Fibroblast of peridontal ligament (primary cell): ENCODE measurements around the gene HMGCLL1.

ENCODE experiments used
- DNase-seq: peaks from one replicate; pipeline ENCODE4 v3.0.0-alpha.2; 2010; ENCODE audit errors: extremely low read depth

The HMGCLL1 gene

DNA sequence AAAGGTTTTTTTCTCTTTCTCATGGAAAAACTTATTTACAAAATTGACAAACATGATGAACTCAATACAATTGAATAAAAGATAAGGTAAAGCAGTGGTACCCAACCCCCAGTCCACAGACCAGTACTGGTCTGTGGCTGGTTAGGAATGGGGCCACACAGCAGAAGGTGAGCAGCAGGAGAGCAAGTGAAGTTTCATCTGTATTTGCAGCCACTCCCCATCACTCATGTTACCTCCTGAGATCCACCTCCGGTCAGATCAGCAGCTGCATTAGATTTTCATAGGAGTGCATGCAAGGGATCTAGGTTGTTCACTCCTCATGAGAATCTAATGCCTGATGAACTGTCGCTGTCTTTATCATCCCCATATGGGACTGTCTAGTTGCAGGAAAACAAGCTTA lies 47.5 kb downstream of the HMGCLL1 start:
- no peak for DNase-seq

DNA sequence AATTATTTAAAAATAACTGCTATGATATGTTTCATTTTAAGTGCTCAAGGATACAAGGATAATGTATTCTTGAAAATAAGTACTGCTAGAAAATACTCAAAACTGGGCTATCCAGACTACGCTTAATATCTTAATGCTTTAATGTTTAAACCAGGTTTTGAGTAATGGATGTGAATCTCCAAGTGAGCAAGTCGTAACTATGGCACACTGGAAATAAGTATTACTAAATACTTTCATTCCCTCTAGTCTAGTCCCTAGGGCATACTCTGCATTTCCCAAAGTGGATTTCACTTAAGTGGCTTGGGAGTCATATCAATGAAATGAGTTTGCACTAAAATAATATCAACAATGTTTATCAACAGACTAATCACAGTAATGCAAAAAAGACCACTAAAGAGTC lies 48.1 kb downstream of the HMGCLL1 start:
- no peak for DNase-seq

DNA sequence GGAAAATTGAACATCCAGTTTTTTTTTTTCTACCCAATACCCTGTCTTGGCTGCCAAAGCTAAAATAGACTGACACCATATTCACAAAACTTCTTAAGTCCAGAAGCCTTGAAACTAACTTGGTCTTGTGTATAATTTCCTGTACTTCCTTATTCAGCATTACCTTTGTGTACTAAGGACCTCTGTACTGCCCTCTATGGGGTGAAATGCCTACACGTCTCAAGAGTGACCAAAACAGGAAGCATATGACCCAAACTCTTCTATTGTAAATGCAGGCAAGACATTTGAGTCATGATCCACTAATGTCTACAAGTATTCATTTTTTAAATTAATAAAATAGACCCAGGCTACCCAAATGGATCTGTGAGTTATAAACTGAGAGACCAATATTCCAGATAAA lies 50.4 kb downstream of the HMGCLL1 start:
- DNase-seq: peak; percentile 32

DNA sequence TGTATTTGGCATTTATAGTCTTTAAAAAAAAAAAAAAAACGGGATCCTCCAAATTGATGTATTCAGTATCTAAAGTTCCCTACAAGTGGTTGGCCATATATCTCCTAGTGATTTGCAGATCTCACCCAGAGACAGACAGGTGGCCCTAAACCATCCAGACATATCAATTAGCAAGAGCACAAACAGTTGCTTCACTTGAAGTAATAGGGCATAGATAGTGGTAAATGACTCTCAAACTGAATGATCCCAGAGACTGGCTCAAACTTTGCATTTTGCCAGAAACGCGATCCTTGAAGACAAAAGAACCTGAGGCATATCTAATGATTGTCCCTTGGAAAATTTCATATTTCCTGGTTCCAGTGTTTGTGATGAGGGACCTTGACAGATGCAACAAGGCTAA lies 54.6 kb downstream of the HMGCLL1 start:
- no peak for DNase-seq

DNA sequence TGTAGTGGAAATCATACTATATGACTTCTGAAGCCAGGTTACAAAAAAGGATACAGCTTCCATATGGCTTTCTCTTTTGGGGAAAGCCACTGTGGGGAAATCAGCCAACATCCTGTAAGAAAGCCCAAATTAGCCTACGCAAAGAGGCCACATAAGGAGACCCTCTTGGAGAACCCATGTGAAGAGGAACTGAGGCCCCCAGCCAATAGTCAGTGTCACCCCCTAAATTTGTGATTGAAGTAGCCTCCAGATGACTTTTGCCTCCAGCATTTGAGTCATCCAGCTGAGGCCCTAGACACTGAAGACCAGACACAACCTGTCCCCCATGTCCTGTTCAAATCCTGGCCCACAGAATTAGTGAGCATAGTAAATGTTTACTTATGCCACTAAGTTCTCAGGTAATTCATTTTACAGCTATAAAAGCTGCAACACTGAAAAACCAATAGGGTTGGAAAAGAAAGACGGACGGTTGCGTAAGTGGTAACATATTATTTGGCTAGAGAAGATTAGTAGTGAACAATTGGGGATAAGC lies 60.4 kb downstream of the HMGCLL1 start:
- no peak for DNase-seq

DNA sequence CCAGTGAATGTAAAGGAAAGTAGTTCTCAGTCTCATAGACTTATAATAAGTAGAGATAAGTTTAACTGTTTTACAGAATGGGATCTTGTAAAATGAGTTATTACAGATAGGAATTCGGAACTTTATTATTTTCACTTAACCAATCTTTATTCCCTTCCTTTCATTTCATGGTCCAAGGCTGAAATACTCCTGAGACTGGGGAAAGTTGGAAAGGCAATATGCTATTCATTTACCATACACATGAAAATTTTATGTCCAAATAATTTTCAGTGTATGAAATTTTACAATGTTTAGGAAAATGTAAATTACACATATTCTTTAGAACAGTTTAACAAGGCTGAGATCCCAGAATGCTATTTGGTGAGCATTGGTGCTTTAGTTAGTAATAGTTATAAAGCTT lies 62.3 kb downstream of the HMGCLL1 start:
- DNase-seq: no peak

DNA sequence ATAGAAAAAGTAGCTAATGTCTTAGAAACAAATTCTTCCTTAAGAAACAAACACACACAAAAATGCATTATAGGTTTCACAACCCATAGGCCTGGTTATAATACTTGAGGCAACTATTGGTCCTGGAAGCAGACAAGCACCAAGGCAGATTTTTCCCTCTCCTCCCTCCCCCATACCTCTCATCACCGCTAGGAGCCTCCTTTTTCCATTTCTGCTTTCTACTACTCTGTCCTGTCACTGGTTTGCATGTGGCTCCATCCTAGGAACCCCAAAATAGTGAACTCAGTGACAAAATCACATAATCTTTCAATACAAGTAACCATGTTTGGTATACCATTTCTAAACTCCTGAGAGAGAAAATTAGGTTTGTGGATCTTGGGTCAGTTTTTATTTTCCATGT lies 66.1 kb downstream of the HMGCLL1 start:
- DNase-seq: no peak

DNA sequence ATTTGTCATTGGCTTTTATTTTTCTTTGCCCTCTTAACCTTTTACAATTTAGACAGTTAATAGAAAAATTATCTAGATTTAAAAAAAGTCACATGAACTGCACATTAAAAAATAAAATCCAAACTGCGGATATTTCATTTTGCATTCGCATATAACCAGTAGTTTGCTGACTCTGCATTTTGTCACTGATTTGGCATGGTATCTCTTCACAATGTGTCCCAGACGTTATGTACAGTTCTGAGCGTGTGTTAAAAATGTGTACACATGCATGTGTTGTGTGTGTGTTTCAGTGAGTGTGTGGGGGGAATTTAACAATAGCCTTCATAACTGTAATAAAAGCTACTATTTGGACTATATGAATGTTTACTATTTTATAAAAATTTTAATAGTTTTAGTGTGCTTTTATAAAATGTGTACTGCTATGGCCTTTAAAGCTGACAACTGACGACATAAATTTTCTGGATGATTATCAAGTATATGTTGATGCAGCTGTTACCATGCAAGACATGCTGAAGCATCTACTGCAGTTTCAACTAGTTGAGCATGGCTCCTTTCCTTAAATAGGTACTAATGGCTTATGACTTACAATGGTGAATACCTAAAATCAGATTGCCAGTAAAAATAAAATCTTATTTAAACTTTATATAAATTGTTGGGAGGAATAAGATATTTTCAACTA lies 67.7 kb downstream of the HMGCLL1 start:
- no peak for DNase-seq

DNA sequence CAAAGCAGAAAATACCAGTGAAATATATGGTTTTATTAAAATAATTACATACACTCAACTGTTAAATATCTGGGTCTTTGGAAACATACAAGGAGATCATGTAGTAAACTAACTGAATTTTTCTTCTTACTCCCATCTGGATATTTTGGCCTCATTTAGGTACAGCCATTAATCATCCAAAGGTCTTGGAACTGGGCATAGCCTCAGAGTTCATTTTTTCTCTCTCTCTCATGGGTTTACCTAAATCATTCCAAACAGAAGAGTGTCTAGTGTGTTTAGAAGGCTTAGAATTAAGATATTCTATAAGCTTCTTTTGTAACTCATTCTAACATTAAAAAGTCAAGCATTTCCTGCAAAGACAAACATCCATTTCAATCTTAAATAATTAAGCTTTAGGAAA lies 79.4 kb downstream of the HMGCLL1 start:
- no peak for DNase-seq

DNA sequence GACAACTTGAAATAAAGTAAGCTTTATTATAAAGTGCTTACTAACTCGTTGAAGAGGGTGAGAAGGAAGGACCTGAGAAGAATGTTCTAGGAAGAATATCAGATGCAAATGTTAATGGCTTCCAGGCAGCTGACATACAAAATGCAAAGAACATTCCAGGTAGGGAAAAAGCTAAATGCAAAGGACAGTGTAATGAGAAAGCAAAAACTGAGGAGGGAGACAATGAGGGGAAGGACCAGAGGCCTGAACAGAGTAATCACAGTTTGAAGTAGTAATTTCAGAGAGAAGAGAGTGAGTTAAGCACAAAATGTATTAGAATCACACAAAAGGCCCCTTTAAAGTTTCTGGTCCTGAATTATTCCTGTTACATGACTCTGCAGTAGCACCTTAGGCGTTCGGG lies 81.3 kb downstream of the HMGCLL1 start:
- DNase-seq: no peak

DNA sequence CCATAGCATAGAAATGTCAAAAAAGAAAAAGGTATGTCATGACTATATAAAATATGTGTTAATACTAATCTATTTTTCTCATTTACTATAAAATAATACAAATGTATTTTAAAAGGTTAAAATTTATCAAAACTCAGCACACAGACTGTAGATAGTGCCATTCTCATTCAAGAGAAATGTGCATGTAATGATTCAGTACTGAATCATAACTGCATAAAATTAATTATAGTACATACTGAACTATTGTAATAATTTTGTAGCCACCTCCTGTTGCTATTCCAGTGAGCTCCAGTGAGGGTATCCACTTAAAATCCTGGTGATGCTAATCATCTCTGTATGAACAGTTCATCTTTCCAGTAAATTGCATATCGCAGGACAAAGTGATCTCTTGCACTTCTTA lies 82.8 kb downstream of the HMGCLL1 start:
- no peak for DNase-seq

DNA sequence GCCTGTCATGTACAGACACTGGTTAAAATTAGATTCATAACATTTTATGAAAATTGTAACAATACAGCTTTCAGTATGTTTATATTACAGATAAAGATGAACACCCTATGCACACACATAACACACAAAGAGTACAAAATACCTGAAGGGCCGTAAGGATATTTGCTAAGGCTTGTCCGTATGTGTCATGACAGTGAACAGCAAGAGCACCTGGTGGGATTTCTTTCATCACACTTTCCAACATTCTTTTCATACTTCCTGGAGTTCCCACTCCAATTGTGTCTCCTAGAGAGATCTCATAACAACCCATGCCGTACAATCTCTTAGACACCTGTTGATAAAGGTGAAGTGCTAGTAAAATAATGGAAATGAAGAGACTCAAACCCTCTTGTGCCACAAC lies 83.7 kb downstream of the HMGCLL1 start:
- no peak for DNase-seq

DNA sequence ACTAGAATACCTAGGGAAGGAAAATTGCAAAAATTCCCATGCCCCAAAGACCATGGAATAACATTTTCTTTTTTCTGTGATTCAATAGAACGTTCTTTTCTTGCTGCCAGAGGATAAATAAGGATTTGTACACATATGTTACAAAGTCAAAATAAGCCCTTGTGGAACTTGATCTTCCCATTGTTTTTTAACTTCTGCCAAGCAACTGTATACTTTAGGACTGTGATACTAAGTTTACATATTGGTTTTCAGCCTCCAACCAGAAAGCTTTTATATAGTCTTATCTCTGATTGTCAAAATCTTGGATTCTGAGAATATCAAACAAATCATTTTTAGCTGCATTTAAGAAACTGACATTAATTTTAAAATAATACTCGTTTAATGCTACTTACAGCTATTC lies 84.6 kb downstream of the HMGCLL1 start:
- DNase-seq: no peak

DNA sequence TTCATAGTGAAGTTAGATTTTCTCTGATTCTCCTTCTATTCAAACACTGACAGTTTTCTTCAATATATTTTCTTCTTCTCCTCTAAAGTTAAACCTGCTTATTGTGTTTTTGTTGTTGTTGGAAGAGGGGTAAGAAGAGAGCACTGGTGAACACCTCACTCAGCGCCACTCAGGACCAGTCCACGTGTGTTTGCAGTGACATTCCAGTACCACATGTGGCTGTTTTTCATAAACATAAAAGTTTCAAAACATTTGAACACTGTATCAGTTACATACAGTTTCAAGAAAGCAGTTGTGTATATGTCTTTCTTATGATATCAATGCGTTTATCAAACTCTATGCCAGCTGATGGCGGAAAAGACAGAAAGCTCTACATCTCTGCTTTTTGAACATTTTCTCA lies 86.7 kb downstream of the HMGCLL1 start:
- DNase-seq: no peak

DNA sequence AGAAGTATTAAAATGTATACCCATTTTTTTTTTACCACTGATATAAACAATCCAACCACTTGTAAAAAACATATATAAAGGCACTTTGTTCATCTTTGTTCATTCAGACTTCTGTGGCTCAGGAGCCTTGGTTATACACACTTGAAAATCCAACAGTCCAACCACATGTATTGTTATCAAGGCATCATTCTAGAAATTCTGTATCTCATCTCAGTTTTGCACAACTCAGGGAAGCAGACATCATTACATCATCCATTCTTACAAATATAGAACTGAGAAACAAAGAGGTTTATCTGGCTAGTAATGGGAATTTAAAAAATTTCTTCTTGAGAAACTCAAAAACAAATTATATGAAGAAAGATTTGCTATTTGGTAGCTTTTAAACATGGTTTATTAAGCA lies 88.1 kb downstream of the HMGCLL1 start:
- no peak for DNase-seq

DNA sequence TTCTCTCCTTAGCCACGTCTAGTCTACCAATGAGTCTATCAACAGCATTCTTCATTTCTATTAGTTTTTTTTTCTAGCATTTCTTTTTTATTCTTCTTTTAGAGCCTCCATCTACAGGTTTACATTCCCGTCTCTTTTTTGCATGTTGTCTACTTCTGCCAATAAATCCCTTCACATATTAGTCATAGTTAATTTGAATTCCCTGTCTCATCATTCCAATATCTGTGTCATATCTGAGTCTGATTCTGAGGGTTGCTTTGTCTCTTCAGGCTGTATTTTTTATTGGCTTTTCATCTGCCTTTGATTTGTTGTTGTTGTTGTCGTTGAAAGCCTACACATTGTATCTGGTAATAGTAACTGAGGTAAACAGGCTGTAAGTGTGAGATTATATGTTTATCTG lies 104.6 kb downstream of the HMGCLL1 start:
- DNase-seq: no peak

DNA sequence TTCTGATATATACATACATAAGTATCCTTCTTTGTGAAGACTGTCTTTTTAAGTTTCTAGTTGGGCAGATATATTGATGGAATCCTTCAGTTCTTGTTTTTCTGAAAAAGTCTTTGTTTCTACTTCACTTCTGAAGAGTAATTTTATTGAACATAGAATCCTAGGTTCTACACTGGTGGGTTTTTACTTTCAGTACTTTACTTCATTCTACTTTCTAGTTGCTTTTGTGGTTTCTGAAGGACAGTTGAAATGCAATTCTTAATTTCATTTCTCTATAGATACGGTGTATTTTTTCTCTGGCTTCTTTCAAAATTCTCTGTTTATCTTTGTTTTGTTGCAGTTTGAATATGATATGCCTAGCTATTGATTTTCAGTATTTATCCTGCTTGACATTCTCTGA lies 105.3 kb downstream of the HMGCLL1 start:
- no peak for DNase-seq

DNA sequence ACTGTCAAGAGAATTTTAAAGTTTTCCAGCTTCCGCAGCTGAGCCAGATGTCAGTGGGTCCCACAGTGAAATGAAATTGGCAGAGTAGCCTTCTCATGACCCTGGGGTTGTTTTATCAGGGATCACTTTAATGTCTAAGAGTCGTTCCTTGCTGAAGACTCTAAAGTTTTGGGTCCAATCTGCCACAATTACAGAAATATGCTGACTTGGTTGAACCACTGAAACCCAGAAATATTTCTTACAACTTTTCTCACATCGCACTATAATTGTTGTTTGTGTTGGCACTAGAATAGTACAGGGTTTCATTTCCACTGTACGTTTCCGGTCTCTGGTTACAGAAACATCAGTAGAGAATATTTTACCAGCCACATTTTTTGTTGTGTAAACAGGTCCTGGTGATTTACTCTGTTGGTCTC lies 109.0 kb downstream of the HMGCLL1 start:
- DNase-seq: peak; percentile 36

DNA sequence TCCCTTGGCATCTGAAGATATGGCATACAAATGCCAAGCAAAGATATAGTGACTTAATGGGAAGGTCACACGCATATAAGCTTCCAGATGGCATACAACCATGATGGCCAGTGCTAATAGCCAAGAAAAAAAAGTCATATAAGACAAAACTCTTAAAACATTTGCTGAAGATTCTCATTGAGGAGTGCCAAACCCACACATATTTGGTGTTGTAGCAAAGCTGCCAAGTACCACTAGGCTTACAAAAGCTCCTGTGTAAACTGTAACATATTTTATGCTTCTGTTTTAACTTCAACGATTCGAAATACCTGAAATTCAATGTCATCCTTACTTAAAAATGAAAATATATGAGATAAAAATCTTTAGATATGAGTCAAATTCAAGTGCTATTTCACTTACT lies 123.0 kb downstream of the HMGCLL1 start:
- DNase-seq: peak; percentile 38

DNA sequence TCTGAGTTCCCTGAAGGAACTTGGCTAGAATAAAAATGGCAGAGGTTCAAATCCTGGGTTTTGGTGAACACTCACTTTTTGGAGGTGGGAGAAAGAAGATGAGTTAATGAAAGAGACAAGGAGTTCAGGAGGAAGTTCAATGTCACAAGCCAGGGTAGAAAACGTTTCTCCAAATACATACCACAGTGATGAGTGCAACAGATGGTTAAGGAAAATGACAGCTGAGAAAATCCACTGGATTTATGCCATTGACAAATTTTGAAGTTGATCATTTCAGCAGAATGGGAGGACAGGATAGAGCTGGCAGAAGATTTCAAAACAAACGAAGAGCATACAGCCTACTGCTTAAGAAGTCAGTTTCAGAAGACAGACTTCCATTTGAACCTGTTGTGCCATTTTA lies 129.0 kb downstream of the HMGCLL1 start:
- peak; percentile 49 for DNase-seq

DNA sequence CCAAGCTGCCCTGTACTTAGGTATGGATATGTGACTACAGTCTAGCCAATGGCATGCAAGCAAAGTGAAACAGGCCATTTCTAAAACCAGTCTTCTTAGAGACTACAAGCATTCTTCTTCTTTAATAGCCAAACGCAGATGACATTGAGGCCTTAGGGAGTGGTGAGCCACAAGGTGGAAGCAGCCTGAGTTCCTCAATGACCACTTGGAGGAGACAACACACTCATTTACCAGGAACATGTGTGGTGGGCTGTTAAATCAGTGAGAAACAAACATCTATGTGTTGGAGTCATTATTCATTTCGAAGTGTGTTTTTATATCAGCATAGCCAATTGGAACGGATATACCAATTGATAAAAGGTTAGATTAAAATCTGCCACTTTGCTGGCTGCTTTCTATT lies 129.8 kb downstream of the HMGCLL1 start:
- no peak for DNase-seq

DNA sequence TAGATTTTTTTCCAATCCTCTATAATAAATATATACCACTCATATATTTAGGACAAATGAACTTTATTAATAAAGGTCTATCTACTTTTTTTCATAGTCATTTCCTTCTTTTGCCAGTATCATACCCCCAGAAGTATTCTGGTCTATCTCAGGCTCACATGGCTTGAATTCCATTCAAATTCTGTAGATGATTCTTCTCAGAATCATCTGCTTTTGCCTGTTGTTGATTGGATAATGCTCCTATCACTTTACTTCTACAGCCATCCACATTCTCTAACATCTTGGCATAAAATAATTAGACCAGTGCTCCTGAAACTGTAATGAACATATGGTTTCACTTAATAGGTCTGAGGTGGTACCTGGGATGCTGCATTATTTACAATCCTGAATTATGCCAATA lies 130.5 kb downstream of the HMGCLL1 start:
- peak; percentile 16 for DNase-seq

DNA sequence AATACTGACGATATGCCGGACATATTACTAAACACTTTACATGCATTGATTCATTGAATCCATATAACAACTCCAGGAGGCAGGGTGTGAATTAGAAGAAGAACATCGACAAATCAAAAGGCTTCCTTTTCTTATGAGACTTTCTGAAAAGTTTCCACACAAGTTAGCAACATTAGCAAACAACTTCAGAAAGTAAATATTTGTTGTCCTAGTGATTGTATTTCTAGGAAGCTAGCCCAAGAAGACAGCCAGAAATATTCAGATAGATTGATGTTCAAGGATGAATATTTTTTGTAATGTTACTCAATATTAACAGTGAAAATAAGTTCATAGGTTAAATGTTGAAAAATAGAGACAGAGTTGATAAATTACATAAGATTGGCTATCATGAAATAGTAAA lies 131.1 kb downstream of the HMGCLL1 start:
- no peak for DNase-seq

DNA sequence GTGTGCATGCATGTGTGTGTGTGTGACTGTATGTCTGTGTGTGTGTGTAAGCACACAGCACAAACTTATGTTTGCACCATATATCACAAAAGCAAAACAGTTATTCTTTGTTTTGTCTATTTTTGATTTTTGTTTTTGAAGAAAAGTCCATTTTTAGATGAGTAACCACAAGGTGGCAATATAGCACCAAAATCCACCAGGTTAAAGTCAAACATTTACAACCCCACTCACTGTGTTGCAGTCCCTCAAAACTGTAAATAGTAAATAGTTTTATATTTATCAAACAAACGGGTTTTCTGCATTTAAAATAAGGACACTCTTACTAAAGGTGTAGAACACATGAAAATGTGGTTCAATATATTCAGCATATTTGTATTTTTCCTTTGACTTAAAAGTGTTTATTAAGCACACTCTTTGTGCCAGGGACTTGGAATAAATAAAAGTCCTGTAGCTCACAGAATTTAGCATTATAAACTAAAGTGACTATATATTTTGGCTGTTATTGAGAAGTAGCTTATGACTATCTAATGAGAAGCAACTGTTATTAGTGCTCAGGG lies 133.3 kb downstream of the HMGCLL1 start:
- DNase-seq: peak; percentile 76
